ENCODE measurements around the gene MT1HL1.
"Not testable (repeated sequence)": the region's sequence is repeated elsewhere in the genome, so short reads cannot be mapped to it uniquely, and the experiment has no call there.

Gene MT1HL1

GRCh38 chr1:237013608-237014007 lies 9.4 kb upstream of the MT1HL1 start:
- DNase-seq = no peak

DNA sequence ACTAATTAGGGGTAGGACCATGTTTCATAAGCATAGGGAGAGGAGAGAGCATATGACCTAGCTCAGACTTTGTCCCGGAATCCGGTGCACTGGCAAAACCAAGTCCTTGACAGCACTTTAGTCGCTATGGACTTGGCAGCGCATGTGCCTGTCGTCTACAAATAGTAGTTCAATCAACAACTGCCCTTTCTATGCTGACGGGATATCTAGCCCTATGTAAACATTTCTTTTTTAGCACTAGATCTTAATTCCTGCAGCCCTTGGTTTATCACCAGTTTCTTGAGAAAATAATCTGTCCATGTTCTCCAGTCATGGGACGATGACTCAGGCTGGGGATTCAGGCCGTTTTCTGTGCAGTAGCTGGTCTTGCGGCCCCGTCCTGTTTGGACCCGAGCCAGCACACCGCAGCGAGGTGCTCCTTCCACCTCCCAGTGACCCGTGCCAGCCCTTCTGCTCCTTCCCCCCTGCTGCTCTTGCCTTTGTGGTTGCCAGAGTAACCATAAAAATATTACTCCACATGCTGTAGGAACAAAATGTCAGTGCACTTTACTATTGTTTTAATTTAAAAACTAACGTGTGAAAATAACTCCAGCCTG lies 8.6 kb upstream of the MT1HL1 start:
- no peak for DNase-seq

- no peak for DNase-seq
Observed at GRCh38 chr1:237012361-237012760, 8.1 kb upstream of the MT1HL1 start.

DNA sequence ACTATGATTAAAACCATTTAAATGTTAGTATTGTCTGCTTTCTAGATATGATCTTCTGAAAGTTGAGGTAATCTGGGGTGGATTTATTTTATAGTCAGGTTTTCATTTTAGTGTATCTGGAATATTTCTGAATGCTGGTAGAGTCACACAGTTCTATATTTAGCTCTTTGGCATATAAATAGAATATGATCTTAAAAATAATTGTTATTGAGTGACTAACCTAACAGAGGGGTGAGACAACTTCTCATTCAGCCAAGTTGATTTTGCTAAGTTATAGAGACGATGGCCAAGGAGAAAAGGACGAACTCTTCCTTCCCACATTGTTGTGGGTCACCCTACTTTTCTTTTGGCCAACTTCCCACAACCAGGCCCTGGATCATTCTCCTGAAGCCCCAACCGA lies 7.2 kb upstream of the MT1HL1 start:
- no peak for DNase-seq

- DNase-seq = no peak
Observed at GRCh38 chr1:237009611-237010010, 5.4 kb upstream of the MT1HL1 start.

- no peak for DNase-seq
Observed at GRCh38 chr1:237007147-237007881, 3.1 kb upstream of the MT1HL1 start.

DNA sequence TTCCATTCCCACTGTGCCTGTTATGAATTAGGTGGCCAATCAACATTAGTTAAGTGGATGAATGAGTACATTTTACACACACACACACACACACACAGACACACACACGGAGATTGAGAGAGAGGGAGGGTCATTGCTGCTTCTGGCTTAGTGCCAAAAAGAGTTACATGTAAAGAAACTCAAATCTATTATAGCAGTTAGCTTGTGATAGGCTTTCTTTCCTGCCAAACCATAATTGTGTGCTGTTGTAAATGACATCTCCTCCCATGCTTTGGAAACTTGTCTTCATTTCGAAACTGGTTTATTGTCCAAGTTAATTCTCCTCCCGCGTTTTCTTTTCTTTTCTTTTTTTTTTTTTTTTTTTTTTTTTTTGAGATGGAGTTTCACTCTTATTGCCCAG lies 1.4 kb upstream of the MT1HL1 start:
- no peak for DNase-seq

GRCh38 chr1:237003516-237003915 lies 725 bp downstream of the MT1HL1 start:
- no peak for DNase-seq

- no peak for DNase-seq
Observed at GRCh38 chr1:237000191-237000590, 4.0 kb downstream of the MT1HL1 start.

DNA sequence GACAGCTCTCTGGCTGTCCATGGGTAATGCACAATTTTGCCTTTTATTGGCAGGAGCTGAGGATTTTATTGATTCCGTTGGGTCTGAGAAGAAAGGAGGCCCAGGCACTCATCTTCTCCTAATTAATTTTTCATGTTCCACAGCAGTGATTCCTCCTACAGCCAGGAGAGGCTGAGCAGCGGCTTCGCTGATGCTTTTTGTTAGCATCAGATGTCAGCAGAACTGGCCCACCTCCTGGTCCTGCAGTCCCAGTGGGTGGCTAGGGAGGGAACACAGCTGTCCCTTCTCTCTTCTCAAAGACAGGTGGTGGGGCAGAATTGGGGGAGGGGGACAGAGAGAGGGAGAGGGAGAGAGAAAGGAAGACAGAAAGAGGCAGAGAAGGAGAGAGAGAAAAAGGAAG lies 5.7 kb downstream of the MT1HL1 start:
- DNase-seq = no peak

GRCh38 chr1:236997882-236998281 lies 6.4 kb downstream of the MT1HL1 start:
- DNase-seq = no peak

DNA sequence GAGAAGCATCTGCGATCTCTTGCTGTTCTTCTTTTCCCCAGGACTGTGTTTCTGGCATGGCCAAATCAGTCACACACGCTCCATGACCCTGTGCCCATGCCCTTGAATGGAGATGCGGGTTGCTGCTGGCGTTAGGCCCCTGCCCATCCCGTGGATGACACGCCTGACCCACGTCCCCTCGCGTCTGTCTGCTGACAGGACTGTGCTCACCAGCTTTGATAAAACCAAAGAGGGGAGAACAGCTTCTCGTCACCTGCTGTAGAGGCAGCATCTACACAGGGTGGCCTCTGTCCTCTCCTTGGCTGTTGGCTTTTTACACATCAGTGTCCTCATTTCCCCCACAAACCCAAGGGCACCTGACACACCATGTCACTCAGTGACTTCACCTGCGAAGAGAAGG lies 6.9 kb downstream of the MT1HL1 start:
- no peak for DNase-seq

GRCh38 chr1:236994450-236994849 lies 9.8 kb downstream of the MT1HL1 start:
- DNase-seq = no peak

- no peak for DNase-seq
Observed at GRCh38 chr1:236992449-236992848, 11.8 kb downstream of the MT1HL1 start.

GRCh38 chr1:236990052-236990445 lies 14.2 kb downstream of the MT1HL1 start:
- no peak for DNase-seq

GRCh38 chr1:236989290-236990051 lies 14.8 kb downstream of the MT1HL1 start:
- no peak for DNase-seq

DNA sequence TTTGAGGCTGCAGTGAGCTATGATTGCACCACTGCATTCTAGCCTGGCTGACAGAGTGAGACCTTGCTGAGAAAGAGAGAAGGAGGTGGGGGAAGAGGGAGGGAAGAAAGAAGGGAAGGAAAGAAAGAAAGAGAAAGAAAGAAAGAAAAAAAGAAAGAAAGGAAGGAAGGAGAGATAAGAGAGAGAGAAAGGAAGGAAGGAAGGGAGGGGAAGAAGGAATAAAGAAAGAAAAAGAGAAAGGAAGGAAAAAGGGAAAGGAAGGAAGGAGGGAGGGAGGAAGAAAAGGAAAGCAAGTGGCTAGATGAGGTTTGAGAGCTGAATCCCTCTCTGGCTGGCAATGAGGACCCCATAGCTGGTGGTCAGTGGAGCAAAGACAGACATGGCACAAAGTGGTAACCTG lies 20.4 kb downstream of the MT1HL1 start:
- DNase-seq = no peak

- no peak for DNase-seq
Observed at GRCh38 chr1:236982380-236982779, 21.9 kb downstream of the MT1HL1 start.

DNA sequence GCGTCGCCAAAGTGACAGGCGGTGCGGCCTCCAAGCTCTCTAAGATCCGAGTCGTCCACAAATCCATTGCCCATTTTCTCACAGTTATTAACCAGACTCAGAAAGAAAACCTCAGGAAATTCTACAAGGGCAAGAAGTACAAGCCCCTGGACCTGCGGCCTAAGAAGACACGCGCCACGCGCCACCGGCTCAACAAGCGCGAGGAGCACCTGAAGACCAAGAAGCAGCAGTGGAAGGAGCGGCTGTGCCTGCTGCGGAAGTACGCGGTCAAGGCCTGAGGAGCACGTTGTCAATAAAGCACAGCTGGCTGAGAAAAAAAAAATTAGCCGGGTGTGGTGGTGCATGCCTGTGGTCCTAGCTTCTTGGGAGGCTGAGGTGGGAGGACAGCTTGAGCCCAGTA lies 22.8 kb downstream of the MT1HL1 start:
- not testable (repeated sequence) for DNase-seq

GRCh38 chr1:236980673-236981072 lies 23.6 kb downstream of the MT1HL1 start:
- DNase-seq = no peak

- no peak for DNase-seq
Observed at GRCh38 chr1:236979149-236979900, 24.9 kb downstream of the MT1HL1 start.

GRCh38 chr1:236978740-236979139 lies 25.5 kb downstream of the MT1HL1 start:
- no peak for DNase-seq

DNA sequence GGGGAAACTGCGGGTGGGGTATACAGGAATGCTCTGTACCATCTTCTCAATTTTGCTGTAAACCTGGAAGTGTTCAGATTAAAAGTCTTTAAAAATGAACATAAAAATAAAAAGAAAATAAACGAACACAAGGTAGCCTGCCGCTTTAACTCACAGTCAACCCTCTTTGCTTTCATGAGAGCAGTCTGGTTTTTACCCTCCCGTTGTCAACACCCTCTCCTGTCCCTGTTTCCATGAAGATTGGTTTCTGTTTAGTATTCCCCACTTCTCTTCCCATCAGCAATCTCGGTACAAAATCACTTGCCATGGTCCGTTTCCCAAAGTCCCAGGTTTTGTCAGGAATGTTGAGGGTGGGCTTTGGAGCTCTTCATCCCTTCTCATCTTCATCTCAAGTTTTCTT lies 28.8 kb downstream of the MT1HL1 start:
- DNase-seq = no peak

Measured in activated CD4-positive, alpha-beta T cell treated with anti-CD3 and anti-CD28 coated beads, Interleukin-2, amount 50 U/mL, for 48 hours (primary cell).